GM21529 (cell line): ENCODE data around the gene KRTAP5-7.
A peak's percentile ranks its signal among the peaks of the same experiment; 100 is the strongest.
"Not testable (repeated sequence)": the region's sequence is repeated elsewhere in the genome, so short reads cannot be mapped to it uniquely, and the experiment has no call there.

ENCODE experiments used
- ATAC-seq: cut with Tn5 transposase; IDR thresholded peaks from one replicate; pipeline ENCODE4 v1.9.1; 2021; ENCODE audit not compliant: unreplicated experiment

KRTAP5-7 gene

GRCh38 chr11:71526796-71527575, at the start of gene KRTAP5-7:
Gene KRTAP5-7, plus strand, starts transcription at chr11:71527267. Its CDS starts 34 bp downstream, at chr11:71527301.
- not testable (repeated sequence) for ATAC-seq

- ATAC-seq, result no peak
Observed at GRCh38 chr11:71477641-71478527, 49.2 kb upstream of the KRTAP5-7 start.

- no peak for ATAC-seq
Observed at GRCh38 chr11:71478528-71478840, 48.6 kb upstream of the KRTAP5-7 start.

- ATAC-seq, result no peak
Observed at GRCh38 chr11:71481101-71481960, 45.7 kb upstream of the KRTAP5-7 start.

GRCh38 chr11:71482216-71482615, 44.9 kb upstream of the KRTAP5-7 start:
- ATAC-seq, result no peak

GRCh38 chr11:71482746-71483364, 44.2 kb upstream of the KRTAP5-7 start:
- no peak for ATAC-seq

- no peak for ATAC-seq
Observed at GRCh38 chr11:71483692-71484091, 43.4 kb upstream of the KRTAP5-7 start.

GRCh38 chr11:71484248-71485062, 42.6 kb upstream of the KRTAP5-7 start:
- no peak for ATAC-seq

- no peak for ATAC-seq
Observed at GRCh38 chr11:71485063-71485399, 42.0 kb upstream of the KRTAP5-7 start.

GRCh38 chr11:71485466-71485865, 41.6 kb upstream of the KRTAP5-7 start:
- ATAC-seq, result no peak

GRCh38 chr11:71486320-71486719, 40.7 kb upstream of the KRTAP5-7 start:
- no peak for ATAC-seq

- ATAC-seq, result no peak
Observed at GRCh38 chr11:71488681-71489270, 38.3 kb upstream of the KRTAP5-7 start.

GRCh38 chr11:71489311-71490043, 37.6 kb upstream of the KRTAP5-7 start:
- peak; percentile 55 for ATAC-seq

- ATAC-seq, result no peak
Observed at GRCh38 chr11:71490044-71490730, 36.9 kb upstream of the KRTAP5-7 start.

GRCh38 chr11:71490731-71491390, 36.2 kb upstream of the KRTAP5-7 start:
- no peak for ATAC-seq

GRCh38 chr11:71491531-71491930, 35.5 kb upstream of the KRTAP5-7 start:
- no peak for ATAC-seq

GRCh38 chr11:71491940-71492339, 35.1 kb upstream of the KRTAP5-7 start:
- ATAC-seq, result no peak
